A673 (cell line): Measurements from ENCODE around the gene CXCR5. TPM values are rescaled to one million over a fixed set of nuclear protein-coding genes. Genes with fewer than 3 reads are reported as not detected.
A peak's percentile ranks its signal among the peaks of the same experiment; 100 is the strongest.

Experiments used
- BruUV-seq: library from RNA; stranded (reverse); fragments of 400-500 nt; replicated peaks from 2 replicates; lab custom pipeline; 2021; lab: Mats Ljungman, UMichigan
- CTCF ChIA-PET: fragments of 300-600 bp; sonication (Branson Sonifier 250); formaldehyde crosslinking; loops from one replicate; lab custom pipeline; 2022; ENCODE audit warnings: antibody characterized with exemption; lab: Charles Lee
- POLR2A ChIA-PET: fragments of 300-600 bp; sonication (Branson Sonifier 250); formaldehyde crosslinking; loops from one replicate; lab custom pipeline; 2022; ENCODE audit warnings: antibody characterized with exemption; ENCODE audit not compliant: low non-redundant PET; lab: Charles Lee
- DNase-seq: peaks from one replicate; pipeline ENCODE4 v3.0.0-alpha.2; 2015; ENCODE audit warnings: low spot score
- H3K27ac ChIP-seq: fragments of 200-600 bp; sonication (generic); 2 replicates; pipeline ENCODE4 v1.5.1; 2016; ENCODE audit warnings: mixed run types, low read depth, mild to moderate bottlenecking, mixed read lengths, antibody characterized with exemption, low read length; ENCODE audit not compliant: poor library complexity, severe bottlenecking
- H3K27me3 ChIP-seq: fragments of 200-600 bp; sonication (generic); replicated peaks from 2 replicates; pipeline ENCODE4 v1.6.1; 2017; ENCODE audit warnings: mixed run types, low read depth, mild to moderate bottlenecking, mixed read lengths, antibody characterized with exemption, low read length; ENCODE audit not compliant: insufficient read depth, poor library complexity
- H3K36me3 ChIP-seq: fragments of 200-600 bp; sonication (generic); 2 replicates; pipeline ENCODE4 v1.6.1; 2016; ENCODE audit warnings: mixed run types, mild to moderate bottlenecking, mixed read lengths, antibody characterized with exemption, low read length; ENCODE audit not compliant: insufficient read depth, poor library complexity, severe bottlenecking
- H3K4me1 ChIP-seq: fragments of 200-600 bp; sonication (generic); 2 replicates; pipeline ENCODE4 v1.6.1; 2017; ENCODE audit warnings: mixed run types, mild to moderate bottlenecking, mixed read lengths, antibody characterized with exemption, low read length; ENCODE audit not compliant: insufficient read depth, poor library complexity, severe bottlenecking
- H3K4me3 ChIP-seq: fragments of 200-600 bp; sonication (generic); 2 replicates; pipeline ENCODE4 v1.5.1; 2016; ENCODE audit warnings: low read depth, mixed run types, mild to moderate bottlenecking, mixed read lengths, low read length; ENCODE audit not compliant: poor library complexity, severe bottlenecking
- H3K9me3 ChIP-seq: fragments of 200-600 bp; sonication (generic); 2 replicates; pipeline ENCODE4 v1.6.1; 2016; ENCODE audit warnings: mixed run types, low read depth, mild to moderate bottlenecking, mixed read lengths, antibody characterized with exemption, low read length; ENCODE audit not compliant: poor library complexity, severe bottlenecking
- EZH2 ChIP-seq: fragments of 200-600 bp; sonication (generic); IDR thresholded peaks from 2 replicates; pipeline ENCODE4 v1.6.1; 2017; ENCODE audit warnings: borderline replicate concordance, low read depth, mild to moderate bottlenecking, mixed read lengths, antibody characterized with exemption, low read length; ENCODE audit not compliant: poor library complexity, severe bottlenecking
- intact Hi-C: fragments of 100-400 bp; cut with micrococcal nuclease; formaldehyde crosslinking; loops from one replicate; pipeline ENCODE4 v1.10.0; 2022; ENCODE audit not compliant: unreplicated experiment
- total RNA-seq: library from RNA; stranded (reverse); gene quantifications from 2 replicates; pipeline ENCODE4 v1.2.3, GENCODE V29; 2021
- TF ChIP-seq, protein P1 (sequence below): fragments of 300-800, 200-600 bp; sonication (generic); conservative IDR thresholded peaks from 2 replicates; pipeline ENCODE4 v1.5.1; 2017; ENCODE audit warnings: low read depth, mild to moderate bottlenecking, antibody characterized with exemption, low read length, moderate library complexity, mixed read lengths

CXCR5 gene
- total RNA-seq, 1 experiment from 2014 or later: not detected

DNA sequence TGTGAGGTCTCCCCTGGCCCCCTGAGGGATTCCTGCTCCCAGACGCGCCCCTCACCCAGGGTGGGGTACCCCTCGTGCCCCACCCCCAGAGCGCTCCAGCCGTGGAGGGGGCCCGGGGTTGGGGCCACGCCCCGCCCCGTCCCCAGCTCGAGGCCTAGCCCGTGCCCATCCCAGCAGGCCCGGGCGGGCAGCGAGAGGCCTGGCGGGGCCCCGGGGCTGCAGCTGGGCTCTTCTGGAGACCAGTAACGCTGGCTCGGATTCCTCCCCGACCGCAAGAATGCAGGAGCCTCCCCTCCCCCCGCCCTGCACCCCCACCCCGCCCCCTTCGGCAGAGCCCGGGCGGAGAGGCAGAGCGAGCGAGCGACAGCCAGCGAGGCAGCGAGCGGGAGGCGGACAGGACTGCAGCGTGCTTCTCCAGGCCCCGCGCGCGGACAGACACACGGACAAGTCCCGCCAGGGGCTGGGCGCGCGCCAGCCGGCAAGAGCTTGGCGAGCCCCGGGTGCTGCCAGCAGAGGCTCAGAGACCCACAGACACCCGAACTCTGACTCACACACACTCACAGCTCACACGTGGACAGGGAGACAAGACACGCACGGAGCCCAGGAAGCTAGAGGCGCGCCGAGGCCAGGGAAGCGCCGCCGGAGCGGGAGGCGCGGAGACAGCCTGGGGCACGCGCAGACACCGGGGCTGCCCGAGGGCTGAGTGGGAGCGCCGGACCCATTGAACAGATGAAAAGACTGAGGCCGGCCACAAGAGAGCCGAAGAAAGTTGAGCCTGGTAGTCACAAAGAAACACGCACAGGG lies 26.8 kb downstream of the CXCR5 start:
- peak; percentile 90 for DNase-seq
- Histone ChIP-seq H3K4me1 (peaks cover 81% of the 10 kb centered on the region), H3K27me3 (no peaks in the 10 kb centered on the region), H3K4me3 (peak overlapping the region; percentile 28), H3K27ac (peak overlapping the region; percentile 88), H3K9me3 (no peaks in the 10 kb centered on the region), H3K36me3 (peaks cover 10% of the 10 kb centered on the region)
- TF ChIP-seq, protein P1, sequence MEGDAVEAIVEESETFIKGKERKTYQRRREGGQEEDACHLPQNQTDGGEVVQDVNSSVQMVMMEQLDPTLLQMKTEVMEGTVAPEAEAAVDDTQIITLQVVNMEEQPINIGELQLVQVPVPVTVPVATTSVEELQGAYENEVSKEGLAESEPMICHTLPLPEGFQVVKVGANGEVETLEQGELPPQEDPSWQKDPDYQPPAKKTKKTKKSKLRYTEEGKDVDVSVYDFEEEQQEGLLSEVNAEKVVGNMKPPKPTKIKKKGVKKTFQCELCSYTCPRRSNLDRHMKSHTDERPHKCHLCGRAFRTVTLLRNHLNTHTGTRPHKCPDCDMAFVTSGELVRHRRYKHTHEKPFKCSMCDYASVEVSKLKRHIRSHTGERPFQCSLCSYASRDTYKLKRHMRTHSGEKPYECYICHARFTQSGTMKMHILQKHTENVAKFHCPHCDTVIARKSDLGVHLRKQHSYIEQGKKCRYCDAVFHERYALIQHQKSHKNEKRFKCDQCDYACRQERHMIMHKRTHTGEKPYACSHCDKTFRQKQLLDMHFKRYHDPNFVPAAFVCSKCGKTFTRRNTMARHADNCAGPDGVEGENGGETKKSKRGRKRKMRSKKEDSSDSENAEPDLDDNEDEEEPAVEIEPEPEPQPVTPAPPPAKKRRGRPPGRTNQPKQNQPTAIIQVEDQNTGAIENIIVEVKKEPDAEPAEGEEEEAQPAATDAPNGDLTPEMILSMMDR: no peak
- TF ChIP-seq EZH2: no peak
- CTCF ChIA-PET: interaction anchor here (0.6 to 3.2 kb wide), 3 partner anchors 16 to 19 kb away, joined by 5 to 49 read pairs (median 6); no protein-coding TSS in a partner anchor
- POLR2A ChIA-PET: interaction anchor here (1.2 kb wide), 1 partner anchor 120 kb away, joined by 6 read pairs; no protein-coding TSS in a partner anchor
- BruUV-seq: no TSS peak
- intact Hi-C loops: no loop called here

GRCh38 chr11:118911113-118911879 lies 27.6 kb downstream of the CXCR5 start:
- Histone ChIP-seq H3K4me1 (peaks cover 89% of the 10 kb centered on the region), H3K4me3 (no peak overlapping the region), H3K27ac (peak overlapping the region; percentile 88), H3K27me3 (no peaks in the 10 kb centered on the region), H3K36me3 (peaks cover 7% of the 10 kb centered on the region), H3K9me3 (no peaks in the 10 kb centered on the region)
- peak; percentile 61 for DNase-seq
- POLR2A ChIA-PET: interaction anchor here (0.6 kb wide), 1 partner anchor 156 kb away, joined by 5 read pairs; no protein-coding TSS in a partner anchor
- CTCF ChIA-PET: interaction anchor here (0.9 to 1.3 kb wide), 2 partner anchors 16 to 18 kb away, joined by 6 to 7 read pairs; no protein-coding TSS in a partner anchor
- TF ChIP-seq, protein P1: no peak
- TF ChIP-seq EZH2: no peak
- BruUV-seq: no TSS peak
- intact Hi-C loops: no loop called here
